Measurements from ENCODE around the gene THAP4. TPM values are rescaled to one million over a fixed set of nuclear protein-coding genes. Genes with fewer than 3 reads are reported as not detected.

The THAP4 gene
- total and polyA plus RNA-seq, 2 of the 13 experiments (the other 11 are each of a cell fraction or from before 2014, with no cell fraction given): 59.7 to 75.7 TPM

DNA sequence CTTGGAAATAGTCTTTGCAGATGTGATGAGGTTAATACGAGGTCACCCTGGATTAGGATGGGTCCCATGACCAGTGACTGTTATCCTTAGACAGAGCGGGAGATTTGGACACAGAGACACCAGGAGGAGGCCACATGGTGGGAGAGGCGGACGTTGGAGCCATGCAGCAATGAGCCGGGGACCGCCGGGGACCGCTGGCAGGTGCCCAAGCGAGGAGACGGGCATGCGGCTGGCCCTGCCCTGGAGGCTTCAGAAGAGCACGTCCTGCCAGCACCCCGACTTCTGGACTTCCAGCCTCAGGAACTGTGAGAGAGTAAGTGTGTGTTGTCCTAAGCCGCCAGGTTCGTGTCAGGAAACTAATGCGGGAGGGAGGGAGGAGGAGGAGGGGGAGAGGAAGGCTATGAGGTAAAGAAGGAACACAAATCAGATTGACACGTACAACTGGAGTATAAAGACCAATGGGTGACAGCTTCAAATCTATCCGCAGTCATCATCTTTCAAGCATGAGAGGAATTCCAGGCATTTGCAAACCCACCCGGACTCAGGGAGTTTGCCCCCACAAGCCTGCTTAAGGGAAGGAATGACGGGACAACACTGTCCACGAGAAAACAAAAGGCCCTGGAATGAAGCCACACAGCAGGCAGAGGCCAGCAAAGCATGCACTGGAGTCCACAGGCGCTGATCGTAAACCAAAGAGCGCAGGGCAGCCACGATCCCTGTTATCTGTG is 90.0 kb downstream of the THAP4 start (continued):
- TF ChIP-seq SP2 (CRISPR knock-in tag; IDR thresholded peaks at IDR 0.05): 0 out of 2 replicates have a peak, but pooled peaks have one; percentile 26
- peak; percentile 37; the same call in 1 of the 2 replicates for TF ChIP-seq ZNF276 (CRISPR knock-in tag; IDR thresholded peaks at IDR 0.05; ENCODE audit: low read depth)
- no peak for TF ChIP-seq RORA (CRISPR knock-in tag; IDR thresholded peaks at IDR 0.05)
- TF ChIP-seq TFDP2 (CRISPR knock-in tag; IDR thresholded peaks at IDR 0.05): peak; percentile 65
- no peak for TF ChIP-seq ZIK1 (CRISPR knock-in tag; IDR thresholded peaks at IDR 0.05; ENCODE audit: borderline replicate concordance, low read depth)
- no peak for TF ChIP-seq NONO (IDR thresholded peaks at IDR 0.05)
- TF ChIP-seq NONO (CRISPR knock-in tag; conservative IDR thresholded peaks at IDR 0.05): no peak
- TF ChIP-seq ZMYM2 (CRISPR knock-in tag; IDR thresholded peaks at IDR 0.05): no peak; the same call in 1 of the 2 replicates
- TF ChIP-seq XRCC5 (optimal IDR thresholded peaks at IDR 0.05; ENCODE audit: low read length): no peak
- TF ChIP-seq ZNF766 (CRISPR knock-in tag; IDR thresholded peaks at IDR 0.05; ENCODE audit: borderline replicate concordance): 0 out of 2 replicates have a peak, but pooled peaks have one; percentile 51
- TF ChIP-seq, protein P1, sequence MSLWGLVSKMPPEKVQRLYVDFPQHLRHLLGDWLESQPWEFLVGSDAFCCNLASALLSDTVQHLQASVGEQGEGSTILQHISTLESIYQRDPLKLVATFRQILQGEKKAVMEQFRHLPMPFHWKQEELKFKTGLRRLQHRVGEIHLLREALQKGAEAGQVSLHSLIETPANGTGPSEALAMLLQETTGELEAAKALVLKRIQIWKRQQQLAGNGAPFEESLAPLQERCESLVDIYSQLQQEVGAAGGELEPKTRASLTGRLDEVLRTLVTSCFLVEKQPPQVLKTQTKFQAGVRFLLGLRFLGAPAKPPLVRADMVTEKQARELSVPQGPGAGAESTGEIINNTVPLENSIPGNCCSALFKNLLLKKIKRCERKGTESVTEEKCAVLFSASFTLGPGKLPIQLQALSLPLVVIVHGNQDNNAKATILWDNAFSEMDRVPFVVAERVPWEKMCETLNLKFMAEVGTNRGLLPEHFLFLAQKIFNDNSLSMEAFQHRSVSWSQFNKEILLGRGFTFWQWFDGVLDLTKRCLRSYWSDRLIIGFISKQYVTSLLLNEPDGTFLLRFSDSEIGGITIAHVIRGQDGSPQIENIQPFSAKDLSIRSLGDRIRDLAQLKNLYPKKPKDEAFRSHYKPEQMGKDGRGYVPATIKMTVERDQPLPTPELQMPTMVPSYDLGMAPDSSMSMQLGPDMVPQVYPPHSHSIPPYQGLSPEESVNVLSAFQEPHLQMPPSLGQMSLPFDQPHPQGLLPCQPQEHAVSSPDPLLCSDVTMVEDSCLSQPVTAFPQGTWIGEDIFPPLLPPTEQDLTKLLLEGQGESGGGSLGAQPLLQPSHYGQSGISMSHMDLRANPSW (CRISPR knock-in tag; IDR thresholded peaks at IDR 0.05; ENCODE audit: borderline replicate concordance): peak; percentile 46; the same call in 1 of the 2 replicates
- TF ChIP-seq, protein P2, sequence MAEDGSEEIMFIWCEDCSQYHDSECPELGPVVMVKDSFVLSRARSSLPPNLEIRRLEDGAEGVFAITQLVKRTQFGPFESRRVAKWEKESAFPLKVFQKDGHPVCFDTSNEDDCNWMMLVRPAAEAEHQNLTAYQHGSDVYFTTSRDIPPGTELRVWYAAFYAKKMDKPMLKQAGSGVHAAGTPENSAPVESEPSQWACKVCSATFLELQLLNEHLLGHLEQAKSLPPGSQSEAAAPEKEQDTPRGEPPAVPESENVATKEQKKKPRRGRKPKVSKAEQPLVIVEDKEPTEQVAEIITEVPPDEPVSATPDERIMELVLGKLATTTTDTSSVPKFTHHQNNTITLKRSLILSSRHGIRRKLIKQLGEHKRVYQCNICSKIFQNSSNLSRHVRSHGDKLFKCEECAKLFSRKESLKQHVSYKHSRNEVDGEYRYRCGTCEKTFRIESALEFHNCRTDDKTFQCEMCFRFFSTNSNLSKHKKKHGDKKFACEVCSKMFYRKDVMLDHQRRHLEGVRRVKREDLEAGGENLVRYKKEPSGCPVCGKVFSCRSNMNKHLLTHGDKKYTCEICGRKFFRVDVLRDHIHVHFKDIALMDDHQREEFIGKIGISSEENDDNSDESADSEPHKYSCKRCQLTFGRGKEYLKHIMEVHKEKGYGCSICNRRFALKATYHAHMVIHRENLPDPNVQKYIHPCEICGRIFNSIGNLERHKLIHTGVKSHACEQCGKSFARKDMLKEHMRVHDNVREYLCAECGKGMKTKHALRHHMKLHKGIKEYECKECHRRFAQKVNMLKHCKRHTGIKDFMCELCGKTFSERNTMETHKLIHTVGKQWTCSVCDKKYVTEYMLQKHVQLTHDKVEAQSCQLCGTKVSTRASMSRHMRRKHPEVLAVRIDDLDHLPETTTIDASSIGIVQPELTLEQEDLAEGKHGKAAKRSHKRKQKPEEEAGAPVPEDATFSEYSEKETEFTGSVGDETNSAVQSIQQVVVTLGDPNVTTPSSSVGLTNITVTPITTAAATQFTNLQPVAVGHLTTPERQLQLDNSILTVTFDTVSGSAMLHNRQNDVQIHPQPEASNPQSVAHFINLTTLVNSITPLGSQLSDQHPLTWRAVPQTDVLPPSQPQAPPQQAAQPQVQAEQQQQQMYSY (CRISPR knock-in tag; IDR thresholded peaks at IDR 0.05): no peak
- no peak for TF ChIP-seq GLI4 (CRISPR knock-in tag; IDR thresholded peaks at IDR 0.05; ENCODE audit: borderline replicate concordance)
- no peak for TF ChIP-seq EEA1 (CRISPR knock-in tag; IDR thresholded peaks at IDR 0.05; ENCODE audit: borderline replicate concordance)
- TF ChIP-seq ZNF441 (CRISPR knock-in tag; IDR thresholded peaks at IDR 0.05; ENCODE audit: borderline replicate concordance): peak; percentile 32; the same call in 1 of the 2 replicates
- TF ChIP-seq NFE2 (CRISPR knock-in tag; IDR thresholded peaks at IDR 0.05): no peak
- no peak for TF ChIP-seq DR1 (CRISPR knock-in tag; IDR thresholded peaks at IDR 0.05)
- peak; percentile 80; the same call in 1 of the 2 replicates for TF ChIP-seq BATF2 (CRISPR knock-in tag; IDR thresholded peaks at IDR 0.05)
- TF ChIP-seq HES4 (CRISPR knock-in tag; IDR thresholded peaks at IDR 0.05; ENCODE audit: borderline replicate concordance): no peak
